ENCODE data around the gene MAD2L1. TPM values are rescaled to one million over a fixed set of nuclear protein-coding genes. Genes with fewer than 3 reads are reported as not detected.
"Not testable (repeated sequence)": the region's sequence is repeated elsewhere in the genome, so short reads cannot be mapped to it uniquely, and the experiment has no call there.

Gene MAD2L1
- total and polyA plus RNA-seq, 2 donors (not counting 3 experiments of a cell fraction or from before 2014, with no cell fraction given), result 15.6 to 41.4 TPM

- Histone ChIP-seq H3K9me3 (replicated peaks; ENCODE audit: control insufficient read depth, insufficient read depth, low read length) (no peaks in the 10 kb centered on the region), H3K27me3 (ENCODE audit: control insufficient read depth in 2 of 2, insufficient read depth in 2 of 2, low read length in 2 of 2) (no peaks in the 10 kb centered on the region), H3K79me2 (ENCODE audit: control insufficient read depth, insufficient read depth, low read length) (no peaks in the 10 kb centered on the region), H3K4me1 (ENCODE audit: control insufficient read depth, extremely low read depth, insufficient read depth, low read length) (no peaks in the 10 kb centered on the region), H3K4me2 (ENCODE audit: insufficient read depth, low read length) (no peak overlapping the region), H3K4me3 (replicated peaks in 1 of 3; ENCODE audit: insufficient read depth in 1 of 3, low read depth in 1 of 3, low read length in 3 of 3) (no peak overlapping the region), H3K9ac (replicated peaks; ENCODE audit: extremely low read depth, insufficient read depth, low read length) (no peak overlapping the region), H3K36me3 (ENCODE audit: control insufficient read depth in 2 of 2, extremely low read depth in 1 of 2, insufficient read depth in 2 of 2, low read length in 2 of 2) (no peaks in the 10 kb centered on the region), H3K27ac (ENCODE audit: insufficient read depth, low read depth, low read length) (no peak overlapping the region), H4K20me1 (replicated peaks; ENCODE audit: control insufficient read depth, extremely low read depth, insufficient read depth, low read length) (no peaks in the 10 kb centered on the region), H3K9me1 (replicated peaks; ENCODE audit: control insufficient read depth, extremely low read depth, insufficient read depth, low read length) (no peaks in the 10 kb centered on the region), H2AFZ (ENCODE audit: low read depth, low read length) (no peak overlapping the region)
- BruUV-seq (replicated peaks), result no TSS peak
- intact Hi-C loops (cut with micrococcal nuclease), result no loop called here
- ChIA-PET POLR2A (no interaction called here), CTCF (no interaction called here)
- TF ChIP-seq FOS (IDR thresholded peaks at IDR 0.05; ENCODE audit: borderline replicate concordance, insufficient read depth, low read length) (no peak), JUN (IDR thresholded peaks at IDR 0.05; ENCODE audit: borderline replicate concordance, insufficient read depth, insufficient read length, low read depth) (no peak), EZH2 (IDR thresholded peaks at IDR 0.05; ENCODE audit: borderline replicate concordance, low read depth, low read length, severe bottlenecking) (no peak), MYC (IDR thresholded peaks at IDR 0.05; ENCODE audit: low read depth, low read length) (no peak), GATA2 (IDR thresholded peaks at IDR 0.05; ENCODE audit: insufficient read depth, insufficient read length, low read depth, low read length) (no peak)
- TF ChIP-seq, protein P1, sequence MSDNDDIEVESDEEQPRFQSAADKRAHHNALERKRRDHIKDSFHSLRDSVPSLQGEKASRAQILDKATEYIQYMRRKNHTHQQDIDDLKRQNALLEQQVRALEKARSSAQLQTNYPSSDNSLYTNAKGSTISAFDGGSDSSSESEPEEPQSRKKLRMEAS (IDR thresholded peaks at IDR 0.05; ENCODE audit: insufficient read depth, insufficient read length), result no peak
- TF ChIP-seq, protein P2, sequence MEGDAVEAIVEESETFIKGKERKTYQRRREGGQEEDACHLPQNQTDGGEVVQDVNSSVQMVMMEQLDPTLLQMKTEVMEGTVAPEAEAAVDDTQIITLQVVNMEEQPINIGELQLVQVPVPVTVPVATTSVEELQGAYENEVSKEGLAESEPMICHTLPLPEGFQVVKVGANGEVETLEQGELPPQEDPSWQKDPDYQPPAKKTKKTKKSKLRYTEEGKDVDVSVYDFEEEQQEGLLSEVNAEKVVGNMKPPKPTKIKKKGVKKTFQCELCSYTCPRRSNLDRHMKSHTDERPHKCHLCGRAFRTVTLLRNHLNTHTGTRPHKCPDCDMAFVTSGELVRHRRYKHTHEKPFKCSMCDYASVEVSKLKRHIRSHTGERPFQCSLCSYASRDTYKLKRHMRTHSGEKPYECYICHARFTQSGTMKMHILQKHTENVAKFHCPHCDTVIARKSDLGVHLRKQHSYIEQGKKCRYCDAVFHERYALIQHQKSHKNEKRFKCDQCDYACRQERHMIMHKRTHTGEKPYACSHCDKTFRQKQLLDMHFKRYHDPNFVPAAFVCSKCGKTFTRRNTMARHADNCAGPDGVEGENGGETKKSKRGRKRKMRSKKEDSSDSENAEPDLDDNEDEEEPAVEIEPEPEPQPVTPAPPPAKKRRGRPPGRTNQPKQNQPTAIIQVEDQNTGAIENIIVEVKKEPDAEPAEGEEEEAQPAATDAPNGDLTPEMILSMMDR (IDR thresholded peaks at IDR 0.05; ENCODE audit: extremely low read depth in 1 of 2, insufficient read depth in 1 of 2, low read depth in 1 of 2, low read length in 2 of 2), result no peak
- no peak for DNase-seq (ENCODE audit: low read depth, low spot score)
- dilution Hi-C loops (cut with MboI; ENCODE audit: extremely low pct_ligation_motif_present, low sequenced_read_pairs), result no loop called here
- FAIRE-seq, result no peak
Observed at GRCh38 chr4:120088507-120088906, 21.9 kb upstream of the MAD2L1 start.

- H3K9me1 ChIP-seq (replicated peaks; ENCODE audit: control insufficient read depth, extremely low read depth, insufficient read depth, low read length); FAIRE-seq; H3K27ac ChIP-seq (ENCODE audit: insufficient read depth, low read depth, low read length); intact Hi-C loops (cut with micrococcal nuclease); H3K79me2 ChIP-seq (ENCODE audit: control insufficient read depth, insufficient read depth, low read length); H2AFZ ChIP-seq (ENCODE audit: low read depth, low read length); H4K20me1 ChIP-seq (replicated peaks; ENCODE audit: control insufficient read depth, extremely low read depth, insufficient read depth, low read length); H3K27me3 ChIP-seq (ENCODE audit: control insufficient read depth in 2 of 2, insufficient read depth in 2 of 2, low read length in 2 of 2); H3K9ac ChIP-seq (replicated peaks; ENCODE audit: extremely low read depth, insufficient read depth, low read length); H3K4me3 ChIP-seq (replicated peaks in 1 of 3; ENCODE audit: insufficient read depth in 1 of 3, low read depth in 1 of 3, low read length in 3 of 3); CTCF ChIA-PET; H3K36me3 ChIP-seq (ENCODE audit: control insufficient read depth in 2 of 2, extremely low read depth in 1 of 2, insufficient read depth in 2 of 2, low read length in 2 of 2); DNase-seq (ENCODE audit: low read depth, low spot score); BruUV-seq (replicated peaks); H3K4me1 ChIP-seq (ENCODE audit: control insufficient read depth, extremely low read depth, insufficient read depth, low read length); POLR2A ChIA-PET; H3K9me3 ChIP-seq (replicated peaks; ENCODE audit: control insufficient read depth, insufficient read depth, low read length); H3K4me2 ChIP-seq (ENCODE audit: insufficient read depth, low read length); dilution Hi-C loops (cut with MboI; ENCODE audit: extremely low pct_ligation_motif_present, low sequenced_read_pairs): not testable (repeated sequence)
Observed at GRCh38 chr4:120088066-120088465, 21.4 kb upstream of the MAD2L1 start.
